Ovary (tissue), 9 donors: ENCODE data around the gene CFAP107. TPM values are rescaled to one million over a fixed set of nuclear protein-coding genes. Genes with fewer than 3 reads are reported as not detected.

Experiments
- DNase-seq, 5 donors: peaks; one replicate each; pipeline ENCODE4 v3.0.0-alpha.2; 2019 to 2020
- H3K27ac ChIP-seq, 2 donors: fragments of 200-600 bp; one replicate each; pipeline versions ENCODE4 v1.5.1 to v1.8.0; 2019 to 2022
- H3K27me3 ChIP-seq: fragments of 200-600 bp; one replicate; pipeline ENCODE4 v1.8.0; 2022
- H3K36me3 ChIP-seq: fragments of 200-600 bp; sonication (generic); one replicate; pipeline ENCODE4 v1.5.1; 2019
- H3K4me1 ChIP-seq: one replicate; pipeline ENCODE4 v1.8.1; 2013; ENCODE audit warnings: mild to moderate bottlenecking, moderate library complexity; ENCODE audit not compliant: insufficient read depth
- H3K4me3 ChIP-seq: fragments of 200-600 bp; sonication (generic); one replicate; pipeline ENCODE4 v1.5.1; 2017
- H3K9me3 ChIP-seq, 2 donors: fragments of 200-600 bp in 1 of 2; sonication (generic) in 1 of 2; one replicate each; pipeline versions ENCODE4 v1.5.1 to v1.8.1; 2013 to 2019; ENCODE audit warnings: mild to moderate bottlenecking in 1 of 2, moderate library complexity in 1 of 2
- CTCF ChIP-seq, 3 donors: fragments of 450-650 bp in 2 of 3; fragments of 200-600 bp in 1 of 3; IDR thresholded peaks; one replicate each; pipeline versions ENCODE4 v1.5.1 to v1.8.0; 2016 to 2022; ENCODE audit warnings: antibody characterized with exemption in 3 of 3, mild to moderate bottlenecking in 1 of 3
- EP300 ChIP-seq: sonication (generic); formaldehyde crosslinking; IDR thresholded peaks from one replicate; pipeline ENCODE4 v1.6.1; 2017; ENCODE audit warnings: antibody characterized with exemption
- POLR2A ChIP-seq: fragments of 450-650 bp; IDR thresholded peaks from one replicate; pipeline ENCODE4 v1.6.1; 2017; ENCODE audit warnings: antibody characterized with exemption, mild to moderate bottlenecking, moderate library complexity
- WGBS, 3 donors: extraction: QIAGEN DNeasy Blood & Tissue Kit in 1 of 3; methylation state at CpG; one replicate each; pipeline versions ENCODE4 v1.1.5 to v1.1.7; 2013 to 2017; 5-methylcytosine and 5-hydroxymethylcytosine counted together
- intact Hi-C, 4 donors: fragments of 100-400 bp; cut with DNase I; formaldehyde crosslinking; loops; one replicate each; pipeline versions ENCODE4 v1.11.0 to v1.15.1; 2022 to 2023
- polyA plus RNA-seq, 2 donors: library from polyadenylated mRNA; stranded (reverse); fragments of 200-250 nt in 1 of 2; fragments of 350-450 nt in 1 of 2; fragmentation: Illumina TruSeq in 1 of 2; extraction: RNeasy Lipid Tissue Mini Kit (QIAGEN cat#74804) in 1 of 2; gene quantifications; one replicate each; pipeline ENCODE4 v1.2.3, GENCODE V29; 2013 to 2014
- total RNA-seq, 7 donors: library from RNA; depleted of rRNA in 2 of 7; stranded (reverse); fragments of >200 nt in 2 of 7; fragmentation: NEBNext Ultra II Directional in 3 of 7; extraction: Animal tissue kit (Norgen Biotek cat#: 25700) in 3 of 7; gene quantifications; one replicate each; pipeline versions ENCODE4 v1.1.0 to v1.2.4, GENCODE V29; 2016 to 2023
- donor health status: DM: no; HTN: no; CAD: no; lungs with moderate emphysema.
- donor health status: DM: no; HTN: no; CAD: no.
- donor health status: Bipolar disorder and iron deficiency.
- donor health status: DM: yes; HTN: yes; CAD: no.
- donor health status: DM: no; HTN: no; CAD: no.
- donor health status: DM: yes; HTN: yes; CAD: no.

The CFAP107 gene
- total and polyA plus RNA-seq, 9 donors, result 0.32 to 2.2 (median 0.76) TPM; not detected in 5

GRCh38 chr1:12706061-12706460 is 39.9 kb upstream of the CFAP107 start:
- no peak overlapping the region for H3K4me3 ChIP-seq
- WGBS, 3 donors, result 61 to 79% (median 76%) methylated on average over 3 of the region's 3 CpGs
- no peak overlapping the region for H3K27ac ChIP-seq
- no peaks in the 10 kb centered on the region for H3K36me3 ChIP-seq
- no peak for DNase-seq
- TF ChIP-seq POLR2A (no peak), CTCF (IDR thresholded peaks at IDR 0.05) (no peak), EP300 (no peak)
- intact Hi-C loops, result no loop called here
- H3K4me1 ChIP-seq, result no peaks in the 10 kb centered on the region
- no peaks in the 10 kb centered on the region for H3K9me3 ChIP-seq
- H3K27me3 ChIP-seq, result no peaks in the 10 kb centered on the region

- TF ChIP-seq POLR2A, result no peak
- no peak for TF ChIP-seq EP300
- no peak for TF ChIP-seq CTCF (IDR thresholded peaks at IDR 0.05)
- DNase-seq, result no peak
- H3K36me3 ChIP-seq, result no peaks in the 10 kb centered on the region
- intact Hi-C loops, result no loop called here
- WGBS, 3 donors, result 63 to 72% (median 70%) methylated on average over 4 of the region's 4 CpGs
- no peaks in the 10 kb centered on the region for H3K27me3 ChIP-seq
- no peak overlapping the region for H3K27ac ChIP-seq
- H3K4me1 ChIP-seq, result no peaks in the 10 kb centered on the region
- H3K4me3 ChIP-seq, result no peak overlapping the region
- H3K9me3 ChIP-seq, result no peaks in the 10 kb centered on the region
These were observed 37.5 kb upstream of the CFAP107 start for GRCh38 chr1:12708396-12709090.

GRCh38 chr1:12709091-12709491 is 36.9 kb upstream of the CFAP107 start:
- H3K9me3 ChIP-seq, result no peaks in the 10 kb centered on the region
- no peaks in the 10 kb centered on the region for H3K36me3 ChIP-seq
- H3K27me3 ChIP-seq, result no peaks in the 10 kb centered on the region
- WGBS, 3 donors, result 24 to 30% (median 26%) methylated on average over 1 of the region's 1 CpG
- no peak for TF ChIP-seq EP300
- no peak for TF ChIP-seq POLR2A
- no peak for TF ChIP-seq CTCF (IDR thresholded peaks at IDR 0.05)
- intact Hi-C loops, result no loop called here
- no peak overlapping the region for H3K4me3 ChIP-seq
- H3K4me1 ChIP-seq, result no peaks in the 10 kb centered on the region
- no peak for DNase-seq
- H3K27ac ChIP-seq, result no peak overlapping the region

GRCh38 chr1:12709696-12710095 is 36.3 kb upstream of the CFAP107 start:
- Histone ChIP-seq H3K4me3 (no peak overlapping the region), H3K9me3 (no peaks in the 10 kb centered on the region), H3K36me3 (no peaks in the 10 kb centered on the region), H3K27ac (no peak overlapping the region), H3K27me3 (no peaks in the 10 kb centered on the region), H3K4me1 (no peaks in the 10 kb centered on the region)
- no peak for TF ChIP-seq EP300
- TF ChIP-seq POLR2A, result no peak
- no peak for TF ChIP-seq CTCF (IDR thresholded peaks at IDR 0.05)
- intact Hi-C loops, result no loop called here
- 68 to 82% (median 75%) methylated on average over 3 of the region's 3 CpGs for WGBS, 3 donors
- no peak for DNase-seq
